Right atrium auricular region (tissue), 2 donors: ENCODE results near the gene SLIT3. TPM values are rescaled to one million over a fixed set of nuclear protein-coding genes. Genes with fewer than 3 reads are reported as not detected.
A peak's percentile ranks its signal among the peaks of the same experiment; 100 is the strongest.

Source experiments
- DNase-seq: peaks from one replicate; pipeline ENCODE4 v3.0.0-alpha.2; 2019; ENCODE audit warnings: low spot score
- H3K27ac ChIP-seq, 2 donors: fragments of 200-600 bp; sonication (generic); 1 replicate in 1 of 2; 2 replicates in 1 of 2; pipeline ENCODE4 v1.5.1; 2016 to 2019
- H3K27me3 ChIP-seq, 2 donors: fragments of 200-600 bp; sonication (generic); one replicate each; pipeline versions ENCODE4 v1.5.1 to v1.6.0; 2017 to 2019
- H3K36me3 ChIP-seq: fragments of 200-600 bp; sonication (generic); one replicate; pipeline ENCODE4 v1.5.1; 2016
- H3K4me1 ChIP-seq, 2 donors: fragments of 200-600 bp; sonication (generic); one replicate each; pipeline versions ENCODE4 v1.5.1 to v1.6.0; 2017 to 2019
- H3K4me3 ChIP-seq, 2 donors: fragments of 200-600 bp; sonication (generic); 1 replicate in 1 of 2; 2 replicates in 1 of 2; pipeline ENCODE4 v1.5.1; 2017 to 2019; ENCODE audit warnings: mild to moderate bottlenecking in 1 of 2, moderate library complexity in 1 of 2
- H3K9me3 ChIP-seq, 2 donors: fragments of 200-600 bp; sonication (generic); one replicate each; pipeline ENCODE4 v1.5.1; 2019
- CTCF ChIP-seq, 2 donors: fragments of 200-600 bp; sonication (generic); IDR thresholded peaks; one replicate each; pipeline ENCODE4 v1.5.1; 2019; ENCODE audit warnings: antibody characterized with exemption in 2 of 2
- total RNA-seq, 2 donors: library from RNA; depleted of rRNA; stranded (reverse); fragments of >200 nt; gene quantifications; one replicate each; pipeline ENCODE4 v1.1.0, GENCODE V29; 2016

SLIT3 gene
- total RNA-seq, 2 donors from 2014 or later: 66.1 to 85.8 TPM

- DNase-seq: no peak
- Histone ChIP-seq H3K4me3 (no peak overlapping the region), H3K27ac (peak overlapping the region in 1 of 2 donors; percentile 57), H3K4me1 (peaks cover 0 to 35% of the 10 kb centered on the region in 2 donors), H3K36me3 (no peaks in the 10 kb centered on the region), H3K9me3 (no peaks in the 10 kb centered on the region), H3K27me3 (no peaks in the 10 kb centered on the region)
- no peak for TF ChIP-seq CTCF (IDR thresholded peaks at IDR 0.05)
These were observed 200.2 kb downstream of the SLIT3 start for GRCh38 chr5:169100735-169101075.

GRCh38 chr5:169099801-169100734, 200.9 kb downstream of the SLIT3 start:
- H3K9me3 ChIP-seq: no peaks in the 10 kb centered on the region
- peak overlapping the region; percentile 4 to 57 for H3K27ac ChIP-seq
- H3K36me3 ChIP-seq: no peaks in the 10 kb centered on the region
- H3K4me1 ChIP-seq: peaks cover 0 to 35% of the 10 kb centered on the region in 2 donors
- DNase-seq: peak; percentile 66
- H3K4me3 ChIP-seq: no peak overlapping the region
- TF ChIP-seq CTCF (IDR thresholded peaks at IDR 0.05): no peak
- no peaks in the 10 kb centered on the region for H3K27me3 ChIP-seq

GRCh38 chr5:169098331-169099121, 202.4 kb downstream of the SLIT3 start:
- Histone ChIP-seq H3K4me3 (no peak overlapping the region), H3K27me3 (no peaks in the 10 kb centered on the region), H3K36me3 (no peaks in the 10 kb centered on the region), H3K4me1 (peaks cover 0 to 39% of the 10 kb centered on the region in 2 donors), H3K9me3 (no peaks in the 10 kb centered on the region), H3K27ac (no peak overlapping the region)
- TF ChIP-seq CTCF (IDR thresholded peaks at IDR 0.05): no peak
- DNase-seq: no peak

- peak overlapping the region in 1 of 2 donors; percentile 7 for H3K27ac ChIP-seq
- no peaks in the 10 kb centered on the region for H3K9me3 ChIP-seq
- DNase-seq: no peak
- H3K27me3 ChIP-seq: no peaks in the 10 kb centered on the region
- peaks cover 0 to 39% of the 10 kb centered on the region in 2 donors for H3K4me1 ChIP-seq
- H3K4me3 ChIP-seq: no peak overlapping the region
- TF ChIP-seq CTCF (IDR thresholded peaks at IDR 0.05): no peak
- H3K36me3 ChIP-seq: no peaks in the 10 kb centered on the region
These were observed 203.3 kb downstream of the SLIT3 start for GRCh38 chr5:169097374-169098326.

- DNase-seq: no peak
- H3K27me3 ChIP-seq: no peaks in the 10 kb centered on the region
- H3K9me3 ChIP-seq: peaks cover 0 to under 1% of the 10 kb centered on the region in 2 donors
- H3K4me3 ChIP-seq: no peak overlapping the region
- no peak overlapping the region for H3K27ac ChIP-seq
- no peaks in the 10 kb centered on the region for H3K36me3 ChIP-seq
- H3K4me1 ChIP-seq: peaks cover 0 to 39% of the 10 kb centered on the region in 2 donors
- no peak for TF ChIP-seq CTCF (IDR thresholded peaks at IDR 0.05)
These were observed 205.0 kb downstream of the SLIT3 start for GRCh38 chr5:169095976-169096375.
